ENCODE data around the gene CEP164. TPM values are rescaled to one million over a fixed set of nuclear protein-coding genes. Genes with fewer than 3 reads are reported as not detected.

CEP164 gene
- total and polyA plus RNA-seq, 2 experiments from 2014 or later = 13.9 to 23.8 TPM

DNA sequence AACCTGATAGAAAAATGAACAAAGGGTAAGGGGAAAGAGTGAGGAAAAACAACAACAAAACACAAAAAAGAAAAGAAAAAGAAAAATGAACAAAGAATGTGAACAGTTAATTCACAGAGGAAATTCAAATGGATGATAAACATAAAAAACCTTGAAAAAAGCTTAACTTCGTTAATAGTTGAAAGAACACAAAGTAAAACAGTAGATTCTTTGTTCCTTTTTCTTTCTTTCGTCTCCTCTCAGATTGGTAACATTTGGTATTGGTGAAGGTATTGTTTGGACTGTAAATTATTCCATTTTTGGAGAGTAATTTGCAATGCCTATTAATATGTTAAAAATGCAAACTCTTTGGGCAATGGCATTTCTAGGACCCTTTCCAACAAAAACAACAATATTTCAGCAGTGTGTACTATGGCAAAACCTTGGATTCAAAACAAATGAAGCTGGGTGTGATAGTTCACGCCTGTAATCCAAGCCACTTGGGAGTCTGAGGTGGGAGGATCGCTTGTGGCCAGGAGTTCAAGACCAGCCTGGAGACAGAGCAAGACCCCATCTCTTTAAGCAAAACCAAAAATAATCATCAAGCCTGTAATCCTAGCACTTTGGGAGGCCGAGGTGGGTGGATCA lies 8.3 kb upstream of the CEP164 start:
- ATAC-seq (no peak), DNase-seq (ENCODE audit: low spot score) (no peak)
- no peak overlapping the region for H3K4me2 ChIP-seq
- no peak overlapping the region for H3K27ac Mint-ChIP-seq
- H3F3A ChIP-seq (replicated peaks; ENCODE audit: low read depth) = no peaks in the 10 kb centered on the region
- H3K4me1 Mint-ChIP-seq = peaks cover 12% of the 10 kb centered on the region; the same call in 2 of the 3 replicates
- peak overlapping the region; percentile 26; the same call in 1 of the 2 replicates for H3K27ac ChIP-seq (ENCODE audit: low read depth)
- no peak overlapping the region for H2AFZ ChIP-seq
- H3K27me3 ChIP-seq (ENCODE audit: insufficient read depth) = no peaks in the 10 kb centered on the region
- no peaks in the 10 kb centered on the region for H4K20me1 ChIP-seq (replicated peaks; ENCODE audit: insufficient read depth)
- H3K36me3 Mint-ChIP-seq (ENCODE audit: low read depth) = no peaks in the 10 kb centered on the region
- H3K4me3 Mint-ChIP-seq = no peak overlapping the region
- peaks cover 10% of the 10 kb centered on the region; the same call in 1 of the 2 replicates for H3K4me1 ChIP-seq (ENCODE audit: insufficient read depth)
- H3K79me2 ChIP-seq (replicated peaks; ENCODE audit: insufficient read depth) = no peaks in the 10 kb centered on the region
- H3K36me3 ChIP-seq (ENCODE audit: insufficient read depth) = no peaks in the 10 kb centered on the region
- H3K9me2 ChIP-seq (ENCODE audit: insufficient read depth) = no peaks in the 10 kb centered on the region
- H3K4me3 ChIP-seq = no peak overlapping the region
- TF ChIP-seq NANOG (IDR thresholded peaks at IDR 0.05; ENCODE audit: borderline replicate concordance) (no peak), CREB1 (CRISPR knock-in tag; IDR thresholded peaks at IDR 0.05; ENCODE audit: low read depth) (no peak), JUNB (IDR thresholded peaks at IDR 0.05; ENCODE audit: unreplicated experiment) (no peak), EZH2 (IDR thresholded peaks at IDR 0.05; ENCODE audit: low read depth, unreplicated experiment) (no peak), POLR2AphosphoS5 (IDR thresholded peaks at IDR 0.05; ENCODE audit: low read depth) (no peak), ZNF331 (CRISPR knock-in tag; IDR thresholded peaks at IDR 0.05; ENCODE audit: low read depth) (no peak), ZNF114 (CRISPR knock-in tag; IDR thresholded peaks at IDR 0.05) (no peak), STAT1 (IDR thresholded peaks at IDR 0.05; ENCODE audit: unreplicated experiment) (no peak), EZH2phosphoT487 (IDR thresholded peaks at IDR 0.05; ENCODE audit: unreplicated experiment) (no peak)
- TF ChIP-seq, protein P1, sequence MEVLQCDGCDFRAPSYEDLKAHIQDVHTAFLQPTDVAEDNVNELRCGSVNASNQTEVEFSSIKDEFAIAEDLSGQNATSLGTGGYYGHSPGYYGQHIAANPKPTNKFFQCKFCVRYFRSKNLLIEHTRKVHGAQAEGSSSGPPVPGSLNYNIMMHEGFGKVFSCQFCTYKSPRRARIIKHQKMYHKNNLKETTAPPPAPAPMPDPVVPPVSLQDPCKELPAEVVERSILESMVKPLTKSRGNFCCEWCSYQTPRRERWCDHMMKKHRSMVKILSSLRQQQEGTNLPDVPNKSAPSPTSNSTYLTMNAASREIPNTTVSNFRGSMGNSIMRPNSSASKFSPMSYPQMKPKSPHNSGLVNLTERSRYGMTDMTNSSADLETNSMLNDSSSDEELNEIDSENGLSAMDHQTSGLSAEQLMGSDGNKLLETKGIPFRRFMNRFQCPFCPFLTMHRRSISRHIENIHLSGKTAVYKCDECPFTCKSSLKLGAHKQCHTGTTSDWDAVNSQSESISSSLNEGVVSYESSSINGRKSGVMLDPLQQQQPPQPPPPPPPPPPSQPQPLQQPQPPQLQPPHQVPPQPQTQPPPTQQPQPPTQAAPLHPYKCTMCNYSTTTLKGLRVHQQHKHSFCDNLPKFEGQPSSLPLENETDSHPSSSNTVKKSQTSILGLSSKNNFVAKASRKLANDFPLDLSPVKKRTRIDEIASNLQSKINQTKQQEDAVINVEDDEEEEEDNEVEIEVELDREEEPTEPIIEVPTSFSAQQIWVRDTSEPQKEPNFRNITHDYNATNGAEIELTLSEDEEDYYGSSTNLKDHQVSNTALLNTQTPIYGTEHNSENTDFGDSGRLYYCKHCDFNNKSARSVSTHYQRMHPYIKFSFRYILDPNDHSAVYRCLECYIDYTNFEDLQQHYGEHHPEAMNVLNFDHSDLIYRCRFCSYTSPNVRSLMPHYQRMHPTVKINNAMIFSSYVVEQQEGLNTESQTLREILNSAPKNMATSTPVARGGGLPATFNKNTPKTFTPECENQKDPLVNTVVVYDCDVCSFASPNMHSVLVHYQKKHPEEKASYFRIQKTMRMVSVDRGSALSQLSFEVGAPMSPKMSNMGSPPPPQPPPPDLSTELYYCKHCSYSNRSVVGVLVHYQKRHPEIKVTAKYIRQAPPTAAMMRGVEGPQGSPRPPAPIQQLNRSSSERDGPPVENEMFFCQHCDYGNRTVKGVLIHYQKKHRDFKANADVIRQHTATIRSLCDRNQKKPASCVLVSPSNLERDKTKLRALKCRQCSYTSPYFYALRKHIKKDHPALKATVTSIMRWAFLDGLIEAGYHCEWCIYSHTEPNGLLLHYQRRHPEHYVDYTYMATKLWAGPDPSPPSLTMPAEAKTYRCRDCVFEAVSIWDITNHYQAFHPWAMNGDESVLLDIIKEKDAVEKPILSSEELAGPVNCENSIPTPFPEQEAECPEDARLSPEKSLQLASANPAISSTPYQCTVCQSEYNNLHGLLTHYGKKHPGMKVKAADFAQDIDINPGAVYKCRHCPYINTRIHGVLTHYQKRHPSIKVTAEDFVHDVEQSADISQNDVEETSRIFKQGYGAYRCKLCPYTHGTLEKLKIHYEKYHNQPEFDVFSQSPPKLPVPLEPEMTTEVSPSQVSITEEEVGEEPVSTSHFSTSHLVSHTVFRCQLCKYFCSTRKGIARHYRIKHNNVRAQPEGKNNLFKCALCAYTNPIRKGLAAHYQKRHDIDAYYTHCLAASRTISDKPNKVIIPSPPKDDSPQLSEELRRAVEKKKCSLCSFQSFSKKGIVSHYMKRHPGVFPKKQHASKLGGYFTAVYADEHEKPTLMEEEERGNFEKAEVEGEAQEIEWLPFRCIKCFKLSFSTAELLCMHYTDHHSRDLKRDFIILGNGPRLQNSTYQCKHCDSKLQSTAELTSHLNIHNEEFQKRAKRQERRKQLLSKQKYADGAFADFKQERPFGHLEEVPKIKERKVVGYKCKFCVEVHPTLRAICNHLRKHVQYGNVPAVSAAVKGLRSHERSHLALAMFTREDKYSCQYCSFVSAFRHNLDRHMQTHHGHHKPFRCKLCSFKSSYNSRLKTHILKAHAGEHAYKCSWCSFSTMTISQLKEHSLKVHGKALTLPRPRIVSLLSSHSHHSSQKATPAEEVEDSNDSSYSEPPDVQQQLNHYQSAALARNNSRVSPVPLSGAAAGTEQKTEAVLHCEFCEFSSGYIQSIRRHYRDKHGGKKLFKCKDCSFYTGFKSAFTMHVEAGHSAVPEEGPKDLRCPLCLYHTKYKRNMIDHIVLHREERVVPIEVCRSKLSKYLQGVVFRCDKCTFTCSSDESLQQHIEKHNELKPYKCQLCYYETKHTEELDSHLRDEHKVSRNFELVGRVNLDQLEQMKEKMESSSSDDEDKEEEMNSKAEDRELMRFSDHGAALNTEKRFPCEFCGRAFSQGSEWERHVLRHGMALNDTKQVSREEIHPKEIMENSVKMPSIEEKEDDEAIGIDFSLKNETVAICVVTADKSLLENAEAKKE (CRISPR knock-in tag; IDR thresholded peaks at IDR 0.05) = no peak
- TF ChIP-seq, protein P2, sequence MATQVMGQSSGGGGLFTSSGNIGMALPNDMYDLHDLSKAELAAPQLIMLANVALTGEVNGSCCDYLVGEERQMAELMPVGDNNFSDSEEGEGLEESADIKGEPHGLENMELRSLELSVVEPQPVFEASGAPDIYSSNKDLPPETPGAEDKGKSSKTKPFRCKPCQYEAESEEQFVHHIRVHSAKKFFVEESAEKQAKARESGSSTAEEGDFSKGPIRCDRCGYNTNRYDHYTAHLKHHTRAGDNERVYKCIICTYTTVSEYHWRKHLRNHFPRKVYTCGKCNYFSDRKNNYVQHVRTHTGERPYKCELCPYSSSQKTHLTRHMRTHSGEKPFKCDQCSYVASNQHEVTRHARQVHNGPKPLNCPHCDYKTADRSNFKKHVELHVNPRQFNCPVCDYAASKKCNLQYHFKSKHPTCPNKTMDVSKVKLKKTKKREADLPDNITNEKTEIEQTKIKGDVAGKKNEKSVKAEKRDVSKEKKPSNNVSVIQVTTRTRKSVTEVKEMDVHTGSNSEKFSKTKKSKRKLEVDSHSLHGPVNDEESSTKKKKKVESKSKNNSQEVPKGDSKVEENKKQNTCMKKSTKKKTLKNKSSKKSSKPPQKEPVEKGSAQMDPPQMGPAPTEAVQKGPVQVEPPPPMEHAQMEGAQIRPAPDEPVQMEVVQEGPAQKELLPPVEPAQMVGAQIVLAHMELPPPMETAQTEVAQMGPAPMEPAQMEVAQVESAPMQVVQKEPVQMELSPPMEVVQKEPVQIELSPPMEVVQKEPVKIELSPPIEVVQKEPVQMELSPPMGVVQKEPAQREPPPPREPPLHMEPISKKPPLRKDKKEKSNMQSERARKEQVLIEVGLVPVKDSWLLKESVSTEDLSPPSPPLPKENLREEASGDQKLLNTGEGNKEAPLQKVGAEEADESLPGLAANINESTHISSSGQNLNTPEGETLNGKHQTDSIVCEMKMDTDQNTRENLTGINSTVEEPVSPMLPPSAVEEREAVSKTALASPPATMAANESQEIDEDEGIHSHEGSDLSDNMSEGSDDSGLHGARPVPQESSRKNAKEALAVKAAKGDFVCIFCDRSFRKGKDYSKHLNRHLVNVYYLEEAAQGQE (IDR thresholded peaks at IDR 0.05; ENCODE audit: unreplicated experiment) = no peak
- TF ChIP-seq, protein P3, sequence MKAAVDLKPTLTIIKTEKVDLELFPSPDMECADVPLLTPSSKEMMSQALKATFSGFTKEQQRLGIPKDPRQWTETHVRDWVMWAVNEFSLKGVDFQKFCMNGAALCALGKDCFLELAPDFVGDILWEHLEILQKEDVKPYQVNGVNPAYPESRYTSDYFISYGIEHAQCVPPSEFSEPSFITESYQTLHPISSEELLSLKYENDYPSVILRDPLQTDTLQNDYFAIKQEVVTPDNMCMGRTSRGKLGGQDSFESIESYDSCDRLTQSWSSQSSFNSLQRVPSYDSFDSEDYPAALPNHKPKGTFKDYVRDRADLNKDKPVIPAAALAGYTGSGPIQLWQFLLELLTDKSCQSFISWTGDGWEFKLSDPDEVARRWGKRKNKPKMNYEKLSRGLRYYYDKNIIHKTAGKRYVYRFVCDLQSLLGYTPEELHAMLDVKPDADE (IDR thresholded peaks at IDR 0.05) = no peak
- TF ChIP-seq, protein P4, sequence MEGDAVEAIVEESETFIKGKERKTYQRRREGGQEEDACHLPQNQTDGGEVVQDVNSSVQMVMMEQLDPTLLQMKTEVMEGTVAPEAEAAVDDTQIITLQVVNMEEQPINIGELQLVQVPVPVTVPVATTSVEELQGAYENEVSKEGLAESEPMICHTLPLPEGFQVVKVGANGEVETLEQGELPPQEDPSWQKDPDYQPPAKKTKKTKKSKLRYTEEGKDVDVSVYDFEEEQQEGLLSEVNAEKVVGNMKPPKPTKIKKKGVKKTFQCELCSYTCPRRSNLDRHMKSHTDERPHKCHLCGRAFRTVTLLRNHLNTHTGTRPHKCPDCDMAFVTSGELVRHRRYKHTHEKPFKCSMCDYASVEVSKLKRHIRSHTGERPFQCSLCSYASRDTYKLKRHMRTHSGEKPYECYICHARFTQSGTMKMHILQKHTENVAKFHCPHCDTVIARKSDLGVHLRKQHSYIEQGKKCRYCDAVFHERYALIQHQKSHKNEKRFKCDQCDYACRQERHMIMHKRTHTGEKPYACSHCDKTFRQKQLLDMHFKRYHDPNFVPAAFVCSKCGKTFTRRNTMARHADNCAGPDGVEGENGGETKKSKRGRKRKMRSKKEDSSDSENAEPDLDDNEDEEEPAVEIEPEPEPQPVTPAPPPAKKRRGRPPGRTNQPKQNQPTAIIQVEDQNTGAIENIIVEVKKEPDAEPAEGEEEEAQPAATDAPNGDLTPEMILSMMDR (conservative IDR thresholded peaks at IDR 0.05; ENCODE audit: low read depth in 2 of 2) = no peak
- peaks cover 14% of the 10 kb centered on the region for H3K27me3 Mint-ChIP-seq (ENCODE audit: insufficient read depth, low read depth, poor library complexity)
- no peaks in the 10 kb centered on the region for H3K9me3 Mint-ChIP-seq
